CD8-positive, alpha-beta memory T cell (primary cell): ENCODE results near the gene PPARA. TPM values are rescaled to one million over a fixed set of nuclear protein-coding genes. Genes with fewer than 3 reads are reported as not detected.
"Not testable (repeated sequence)": the region's sequence is repeated elsewhere in the genome, so short reads cannot be mapped to it uniquely, and the experiment has no call there.

Experiments used
- CTCF ChIA-PET: fragments of 350-600 bp; sonication (Branson Sonifier 250); formaldehyde crosslinking; loops from one replicate; lab custom pipeline; 2021; ENCODE audit warnings: antibody characterized with exemption; lab: Charles Lee
- POLR2A ChIA-PET: fragments of 350-600 bp; sonication (Branson Sonifier 250); formaldehyde crosslinking; loops from one replicate; lab custom pipeline; 2021; ENCODE audit warnings: antibody characterized with exemption; lab: Charles Lee
- DNase-seq, 5 donors: peaks; one replicate each; pipeline versions ENCODE4 v3.0.0 to v3.0.0-alpha.2; 2020 to 2022; ENCODE audit warnings: mixed read lengths in 1 of 5
- H3K27ac ChIP-seq: one replicate; pipeline ENCODE4 v1.7.0; 2013; ENCODE audit warnings: low read depth, mild to moderate bottlenecking, low read length, moderate library complexity
- H3K27me3 ChIP-seq: 2 replicates; pipeline ENCODE4 v1.7.0; 2013; ENCODE audit warnings: low read length, mild to moderate bottlenecking; ENCODE audit not compliant: insufficient read depth, poor library complexity, severe bottlenecking
- H3K36me3 ChIP-seq: 2 replicates; pipeline ENCODE4 v1.7.0; 2013; ENCODE audit warnings: mild to moderate bottlenecking, low read length, moderate library complexity; ENCODE audit not compliant: insufficient read depth
- H3K4me1 ChIP-seq: 2 replicates; pipeline ENCODE4 v1.7.0; 2013; ENCODE audit warnings: mild to moderate bottlenecking, low read length, moderate library complexity; ENCODE audit not compliant: insufficient read depth
- H3K4me3 ChIP-seq: 2 replicates; pipeline ENCODE4 v1.7.0; 2013; ENCODE audit warnings: mild to moderate bottlenecking, low read length
- H3K9me3 ChIP-seq: 2 replicates; pipeline ENCODE4 v1.7.0; 2013; ENCODE audit warnings: mild to moderate bottlenecking, low read length
- H3K27ac Mint-ChIP-seq, 8 donors: one replicate each; pipeline ENCODE4 v1.8.0; 2020 to 2021; ENCODE audit warnings: mixed read lengths in 8 of 8, mild to moderate bottlenecking in 6 of 8, inconsistent platforms in 3 of 8, moderate library complexity in 3 of 8
- H3K27me3 Mint-ChIP-seq, 2 donors: one replicate each; pipeline ENCODE4 v1.8.0; 2020 to 2021; ENCODE audit warnings: mixed read lengths in 2 of 2, mild to moderate bottlenecking in 1 of 2, moderate library complexity in 1 of 2
- H3K36me3 Mint-ChIP-seq, 3 donors: one replicate each; pipeline ENCODE4 v1.8.0; 2020 to 2021; ENCODE audit warnings: mixed read lengths in 3 of 3, inconsistent platforms in 1 of 3, mild to moderate bottlenecking in 1 of 3
- H3K4me1 Mint-ChIP-seq, 3 donors: one replicate each; pipeline ENCODE4 v1.8.0; 2020 to 2021; ENCODE audit warnings: mixed read lengths in 3 of 3, inconsistent platforms in 1 of 3, mild to moderate bottlenecking in 1 of 3
- H3K4me3 Mint-ChIP-seq, 7 donors: one replicate each; pipeline ENCODE4 v1.8.0; 2020 to 2021; ENCODE audit warnings: mixed read lengths in 7 of 7, mild to moderate bottlenecking in 6 of 7, moderate library complexity in 4 of 7, inconsistent platforms in 2 of 7
- H3K9me3 Mint-ChIP-seq, 5 donors: one replicate each; pipeline ENCODE4 v1.8.0; 2020 to 2022; ENCODE audit warnings: mixed read lengths in 5 of 5, mild to moderate bottlenecking in 3 of 5, moderate library complexity in 2 of 5, inconsistent platforms in 1 of 5
- polyA plus RNA-seq: library from polyadenylated mRNA; unstranded; fragments of 300-500 nt; fragmentation: Illumina TruSeq; gene quantifications from one replicate; pipeline ENCODE4 v1.2.3, GENCODE V29; 2021
- total RNA-seq, 2 experiments: library from RNA; stranded (reverse); gene quantifications; one replicate each; pipeline ENCODE4 v1.2.3, GENCODE V29; 2021

The PPARA gene
- total and polyA plus RNA-seq, 3 experiments from 2014 or later = 10.1 to 12.9 (median 11.2) TPM

DNA sequence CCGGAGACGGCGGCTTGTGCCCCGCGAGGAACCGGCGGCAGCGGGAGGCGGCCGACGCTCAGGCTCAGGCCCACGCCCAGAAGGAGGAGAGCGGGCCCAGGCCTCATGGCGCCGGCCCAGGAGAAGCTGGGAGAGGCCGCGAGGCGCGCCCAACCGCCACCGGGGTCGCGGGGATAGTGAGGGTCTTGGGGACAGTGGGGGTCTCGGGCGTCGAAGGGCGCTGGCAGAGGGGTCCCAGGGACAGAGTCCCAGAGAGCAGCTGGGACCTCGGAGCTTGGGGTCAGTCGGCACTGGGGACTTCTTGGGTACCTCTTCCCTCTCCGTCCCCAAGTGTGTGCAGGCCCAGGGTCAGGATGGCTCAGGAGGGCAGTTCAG is 112.9 kb downstream of the PPARA start, which contains the start of gene PKDREJ:
Gene PKDREJ (minus strand): TSS at position 128 of the 375 bp plus-strand sequence. CDS start 21 bp downstream, at position 107.
- peak within 1 kb of the TSS; percentile 28 to 70 (median 52) for H3K4me3 Mint-ChIP-seq
- DNase-seq = no peak
- Histone ChIP-seq H3K27me3 (peaks cover 30% of the 10 kb centered on the region), H3K4me1 (no peaks in the 10 kb centered on the region), H3K27ac (no peak within 1 kb of the TSS), H3K36me3 (no peaks in the 10 kb centered on the region), H3K9me3 (no peaks in the 10 kb centered on the region), H3K4me3 (no peak within 1 kb of the TSS)
- no peaks in the 10 kb centered on the region for H3K9me3 Mint-ChIP-seq
- peaks cover 8 to 20% (median 9%) of the 10 kb centered on the region in 3 donors for H3K4me1 Mint-ChIP-seq
- ChIA-PET CTCF (interaction anchor here (1.2 kb wide), 1 partner anchor 13 kb away, joined by 4 read pairs; the partner anchor contains the start of gene CDPF1), POLR2A (interaction anchor here (0.7 kb wide), 1 partner anchor 13 kb away, joined by 3 read pairs; the partner anchor contains the start of gene CDPF1)
- H3K36me3 Mint-ChIP-seq = peaks cover 0 to 6% (median 5%) of the 10 kb centered on the region in 3 donors
- H3K27ac Mint-ChIP-seq = peak within 1 kb of the TSS in 1 of 8 donors; percentile 78
- H3K27me3 Mint-ChIP-seq = peaks cover 34 to 57% of the 10 kb centered on the region in 2 donors

GRCh38 chr22:46264520-46264919 is 114.2 kb downstream of the PPARA start:
- H3K9me3 Mint-ChIP-seq, H3K4me1 ChIP-seq, H3K36me3 ChIP-seq, H3K4me3 ChIP-seq, CTCF ChIA-PET, POLR2A ChIA-PET, H3K9me3 ChIP-seq, H3K36me3 Mint-ChIP-seq, DNase-seq, H3K27ac ChIP-seq: not testable (repeated sequence)
- peak overlapping the region in 1 of 8 donors; percentile 26 for H3K27ac Mint-ChIP-seq
- H3K4me1 Mint-ChIP-seq = peaks cover 11 to 30% (median 17%) of the 10 kb centered on the region in 3 donors
- peaks cover 30% of the 10 kb centered on the region for H3K27me3 ChIP-seq
- H3K27me3 Mint-ChIP-seq = peaks cover 32 to 44% of the 10 kb centered on the region in 2 donors
- H3K4me3 Mint-ChIP-seq = peak overlapping the region in 3 of 7 donors; percentile 8 to 54 (median 16)

GRCh38 chr22:46265627-46266026 is 115.3 kb downstream of the PPARA start:
- H3K36me3 Mint-ChIP-seq, CTCF ChIA-PET, H3K4me1 ChIP-seq, DNase-seq, H3K36me3 ChIP-seq, H3K4me3 ChIP-seq, H3K27ac Mint-ChIP-seq, POLR2A ChIA-PET, H3K9me3 ChIP-seq, H3K9me3 Mint-ChIP-seq, H3K27ac ChIP-seq: not testable (repeated sequence)
- peaks cover 18 to 37% (median 25%) of the 10 kb centered on the region in 3 donors for H3K4me1 Mint-ChIP-seq
- peak overlapping the region in 2 of 7 donors; percentile 44 to 66 for H3K4me3 Mint-ChIP-seq
- H3K27me3 ChIP-seq = peaks cover 24% of the 10 kb centered on the region
- H3K27me3 Mint-ChIP-seq = peaks cover 33 to 34% of the 10 kb centered on the region in 2 donors

DNA sequence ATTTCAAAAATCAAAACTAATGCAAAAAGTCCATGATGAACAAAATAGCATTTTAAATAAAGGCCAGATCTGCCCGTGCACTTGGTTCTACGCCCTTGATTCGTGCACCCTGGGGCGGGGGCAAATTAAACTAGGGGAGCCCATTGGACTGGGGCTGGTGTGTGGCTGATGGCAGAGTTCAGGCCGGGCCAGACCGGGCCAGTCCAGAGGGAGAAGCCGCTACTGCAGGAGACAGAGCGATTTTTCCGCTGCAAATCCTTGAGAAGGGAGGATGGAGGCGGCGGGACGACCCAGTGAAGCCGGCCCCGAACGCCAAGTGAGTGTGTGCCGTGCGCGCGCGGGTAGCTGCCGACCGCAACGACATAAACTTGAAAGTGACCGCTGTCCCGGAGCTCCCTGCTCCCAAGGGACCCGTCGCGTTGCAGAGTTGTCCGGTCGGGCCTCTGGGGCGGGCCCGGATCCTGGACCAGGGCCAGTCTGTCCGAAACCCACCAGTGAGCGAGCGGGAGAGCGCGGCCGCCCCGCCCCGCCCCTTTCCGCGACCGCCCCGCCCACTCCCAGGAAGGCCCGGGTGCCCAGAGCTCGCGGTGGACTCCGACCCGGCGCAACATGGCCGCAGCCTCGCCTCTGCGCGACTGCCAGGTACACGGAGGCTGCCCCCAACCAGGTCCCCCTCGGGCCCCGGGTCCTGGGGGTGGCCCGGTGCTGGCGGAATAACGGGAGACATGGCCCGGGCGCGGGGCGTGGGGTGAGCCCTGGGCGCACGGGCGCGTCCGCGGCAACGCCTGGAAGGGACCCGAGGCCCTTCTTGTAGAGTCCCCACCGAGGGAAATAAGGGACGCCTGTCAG is 117.3 kb downstream of the PPARA start, which contains the start of gene TTC38:
Gene TTC38 (plus strand): TSS at position 578 of the 849 bp plus-strand sequence. CDS start 32 bp downstream, at position 610.
- H3K27ac Mint-ChIP-seq = peak within 1 kb of the TSS; percentile 50 to 95 (median 72)
- CTCF ChIA-PET = interaction anchor here (0.9 to 1.5 kb wide), 5 partner anchors 17 to 153 kb away, joined by 3 to 4 read pairs (median 3); partner anchors contain the start of gene CDPF1
- no peak within 1 kb of the TSS for H3K27ac ChIP-seq

DNA sequence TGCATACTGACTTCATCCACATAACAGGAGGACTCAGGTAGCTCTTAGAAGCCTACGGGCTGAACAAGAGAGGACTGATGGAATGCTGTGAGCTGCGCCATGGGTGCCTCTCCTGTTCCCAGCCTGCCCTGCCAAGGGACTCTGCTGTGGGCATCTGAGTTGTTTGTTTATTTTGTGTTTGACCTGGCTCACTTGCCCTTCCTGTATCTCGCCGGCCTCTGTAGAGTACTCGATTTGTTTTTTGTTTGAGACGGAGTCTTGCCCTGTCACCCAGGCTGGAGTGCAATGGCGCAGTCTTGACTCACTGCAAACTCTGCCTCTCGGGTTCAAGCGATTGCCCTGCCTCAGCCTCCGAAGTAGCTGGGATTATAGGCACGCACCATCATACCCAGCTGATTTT is 119.2 kb downstream of the PPARA start:
- peak overlapping the region; percentile 73 to 95 (median 90) for H3K4me3 Mint-ChIP-seq
- H3K4me1 ChIP-seq = peaks cover 4% of the 10 kb centered on the region
- H3K9me3 Mint-ChIP-seq = no peaks in the 10 kb centered on the region
- no peak for DNase-seq
- H3K27me3 ChIP-seq = no peaks in the 10 kb centered on the region
- H3K36me3 Mint-ChIP-seq = peaks cover 0 to 28% (median 2%) of the 10 kb centered on the region in 3 donors
- CTCF ChIA-PET = no interaction called here
- no peaks in the 10 kb centered on the region for H3K9me3 ChIP-seq
- no peak overlapping the region for H3K27ac ChIP-seq
- H3K27me3 Mint-ChIP-seq = peaks cover under 1 to 4% of the 10 kb centered on the region in 2 donors
- POLR2A ChIA-PET = interaction anchor here (1.1 kb wide), 1 partner anchor 19 kb away, joined by 4 read pairs; the partner anchor contains the start of gene CDPF1
- H3K27ac Mint-ChIP-seq = peak overlapping the region in 1 of 8 donors; percentile 87
- no peak overlapping the region for H3K4me3 ChIP-seq
- H3K4me1 Mint-ChIP-seq = peaks cover 18 to 27% (median 25%) of the 10 kb centered on the region in 3 donors
- no peaks in the 10 kb centered on the region for H3K36me3 ChIP-seq

More for the DNA sequence above, 117.3 kb downstream of the PPARA start, which contains the start of gene TTC38:
- H3K4me1 Mint-ChIP-seq = peaks cover 18 to 32% (median 25%) of the 10 kb centered on the region in 3 donors
- peak; percentile 33 to 71 (median 59) for DNase-seq
- no peaks in the 10 kb centered on the region for H3K9me3 Mint-ChIP-seq
- peaks cover 0 to 15% (median 6%) of the 10 kb centered on the region in 3 donors for H3K36me3 Mint-ChIP-seq
- POLR2A ChIA-PET = interaction anchor here (1.8 kb wide), 1 partner anchor 17 kb away, joined by 5 read pairs; the partner anchor contains the start of gene CDPF1
- Histone ChIP-seq H3K36me3 (no peaks in the 10 kb centered on the region), H3K4me1 (peaks cover 4% of the 10 kb centered on the region), H3K4me3 (peak within 1 kb of the TSS; percentile 66), H3K9me3 (no peaks in the 10 kb centered on the region), H3K27me3 (peaks cover 7% of the 10 kb centered on the region)
- peaks cover 14 to 15% of the 10 kb centered on the region in 2 donors for H3K27me3 Mint-ChIP-seq
- peak within 1 kb of the TSS; percentile 88 to 95 (median 91) for H3K4me3 Mint-ChIP-seq

- H3K27me3 Mint-ChIP-seq = peaks cover 0 to 4% of the 10 kb centered on the region in 2 donors
- Histone ChIP-seq H3K36me3 (peaks cover 9% of the 10 kb centered on the region), H3K27ac (no peak overlapping the region), H3K9me3 (no peaks in the 10 kb centered on the region), H3K4me3 (no peak overlapping the region), H3K4me1 (peaks cover 4% of the 10 kb centered on the region), H3K27me3 (no peaks in the 10 kb centered on the region)
- no peak overlapping the region for H3K4me3 Mint-ChIP-seq
- ChIA-PET CTCF (no interaction called here), POLR2A (no interaction called here)
- no peaks in the 10 kb centered on the region for H3K9me3 Mint-ChIP-seq
- no peak for DNase-seq
- peak overlapping the region in 1 of 8 donors; percentile 72 for H3K27ac Mint-ChIP-seq
- H3K4me1 Mint-ChIP-seq = peaks cover 25 to 39% (median 38%) of the 10 kb centered on the region in 3 donors
- peaks cover 10 to 43% (median 11%) of the 10 kb centered on the region in 3 donors for H3K36me3 Mint-ChIP-seq
Observed at GRCh38 chr22:46272196-46272595, 121.9 kb downstream of the PPARA start.

- H3K27ac Mint-ChIP-seq = peak overlapping the region in 1 of 8 donors; percentile 24
- Histone ChIP-seq H3K27ac (no peak overlapping the region), H3K27me3 (no peaks in the 10 kb centered on the region), H3K36me3 (peaks cover 9% of the 10 kb centered on the region), H3K4me1 (peaks cover 4% of the 10 kb centered on the region), H3K9me3 (no peaks in the 10 kb centered on the region), H3K4me3 (no peak overlapping the region)
- ChIA-PET POLR2A (no interaction called here), CTCF (no interaction called here)
- peaks cover 10 to 41% (median 11%) of the 10 kb centered on the region in 3 donors for H3K36me3 Mint-ChIP-seq
- peaks cover 0 to 4% of the 10 kb centered on the region in 2 donors for H3K27me3 Mint-ChIP-seq
- H3K4me3 Mint-ChIP-seq = no peak overlapping the region
- H3K9me3 Mint-ChIP-seq = no peaks in the 10 kb centered on the region
- no peak for DNase-seq
- peaks cover 20 to 38% (median 35%) of the 10 kb centered on the region in 3 donors for H3K4me1 Mint-ChIP-seq
Observed at GRCh38 chr22:46272762-46273431, 122.6 kb downstream of the PPARA start.
